K562 (cell line): ENCODE measurements around the gene HLCS. TPM values are rescaled to one million over a fixed set of nuclear protein-coding genes. Genes with fewer than 3 reads are reported as not detected.

Source experiments
- ATAC-seq: fragments of 200-7000 bp; cut with Tn5 transposase; 3 replicates; pipeline ENCODE4 v1.9.1; 2020; ENCODE audit warnings: moderate library complexity
- BruUV-seq: library from RNA; stranded (reverse); fragments of 400-500 nt; replicated peaks from 2 replicates; lab custom pipeline; 2021; lab: Mats Ljungman, UMichigan
- CTCF ChIA-PET: fragments of 300-600 bp; formaldehyde crosslinking; extraction: SDS; loops from one replicate; lab custom pipeline; 2021; ENCODE audit warnings: low intra/inter-chr PET ratio; lab: Yijun Ruan, JAX
- POLR2A ChIA-PET: fragments of 300-600, 350-650 bp; sonication (Branson Sonifier 250); formaldehyde crosslinking; extraction: SDS; loops from one replicate; lab custom pipeline; 2021; ENCODE audit warnings: antibody characterized with exemption, inconsistent platforms; lab: Yijun Ruan, JAX
- DNase-seq, 4 experiments: peaks; one replicate each; pipeline versions ENCODE4 v3.0.0 to v3.0.0-alpha.2; 2011 to 2018; ENCODE audit warnings: low spot score in 3 of 4, mixed read lengths in 3 of 4; ENCODE audit errors: extremely low read depth in 1 of 4
- FAIRE-seq: peaks from 2 replicates; lab custom pipeline; 2011; peaks lifted over from hg19 to GRCh38; lab: Jason Lieb, UNC
- H2AFZ ChIP-seq: 2 replicates; pipeline ENCODE4 v1.6.0; 2011; ENCODE audit warnings: low read depth, low read length, control low read depth, inconsistent platforms
- H3K27ac ChIP-seq: fragments of 200-600 bp; 3 replicates; pipeline ENCODE4 v1.8.0; 2011; ENCODE audit warnings: low read depth, mild to moderate bottlenecking, control low read depth, inconsistent platforms, low read length, moderate library complexity, mixed read lengths; ENCODE audit errors: extremely low read depth
- H3K27me3 ChIP-seq, 2 experiments: fragments of 300-600 bp in 1 of 2; 2 replicates in 1 of 2; 3 replicates in 1 of 2; pipeline versions ENCODE4 v1.6.0 to v1.8.0; 2011; ENCODE audit warnings: inconsistent platforms in 2 of 2, low read length in 2 of 2, mild to moderate bottlenecking in 1 of 2, mixed read lengths in 1 of 2, moderate library complexity in 1 of 2; ENCODE audit not compliant: control insufficient read depth in 2 of 2, insufficient read depth in 2 of 2
- H3K36me3 ChIP-seq: fragments of 300-600 bp; 3 replicates; pipeline ENCODE4 v1.8.0; 2011; ENCODE audit warnings: mild to moderate bottlenecking, low read length, inconsistent platforms; ENCODE audit not compliant: control insufficient read depth, insufficient read depth
- H3K4me1 ChIP-seq, 2 experiments: fragments of 200-600 bp in 1 of 2; replicated peaks in 1 of 2; 2 replicates in 1 of 2; 3 replicates in 1 of 2; pipeline versions ENCODE4 v1.5.1 to v1.8.0; 2011; ENCODE audit warnings: inconsistent platforms in 2 of 2, low read length in 2 of 2, mild to moderate bottlenecking in 1 of 2, mixed read lengths in 1 of 2, moderate library complexity in 1 of 2; ENCODE audit not compliant: control insufficient read depth in 2 of 2, insufficient read depth in 2 of 2
- H3K4me2 ChIP-seq: 2 replicates; pipeline ENCODE4 v1.6.1; 2011; ENCODE audit warnings: low read length, control low read depth, inconsistent platforms, mixed read lengths; ENCODE audit not compliant: insufficient read depth
- H3K4me3 ChIP-seq: fragments of 200-600 bp; sonication (generic), shearing (Covaris generic); 2 replicates; pipeline ENCODE4 v1.5.1; 2016; ENCODE audit warnings: control low read depth, inconsistent platforms
- H3K79me2 ChIP-seq: fragments of 200-600 bp; 3 replicates; pipeline ENCODE4 v1.8.0; 2011; ENCODE audit warnings: low read length, inconsistent platforms; ENCODE audit not compliant: control insufficient read depth, insufficient read depth
- H3K9ac ChIP-seq, 2 experiments: 2 replicates each; pipeline versions ENCODE4 v1.6.0 to v1.6.1; 2011; ENCODE audit warnings: low read depth in 2 of 2, low read length in 2 of 2, control low read depth in 1 of 2, inconsistent platforms in 1 of 2, mild to moderate bottlenecking in 1 of 2, mixed read lengths in 1 of 2; ENCODE audit not compliant: insufficient read depth in 1 of 2
- H3K9me1 ChIP-seq: one replicate; pipeline ENCODE4 v1.6.0; 2011; ENCODE audit warnings: inconsistent platforms, mild to moderate bottlenecking, low read length, moderate library complexity; ENCODE audit not compliant: control insufficient read depth, insufficient read depth
- H3K9me3 ChIP-seq: replicated peaks from 2 replicates; pipeline ENCODE4 v1.5.1; 2011; ENCODE audit warnings: low read depth, low read length, inconsistent platforms; ENCODE audit not compliant: control insufficient read depth, insufficient read depth
- H4K20me1 ChIP-seq: replicated peaks from 2 replicates; pipeline ENCODE4 v1.6.1; 2011; ENCODE audit warnings: low read length, inconsistent platforms, mixed read lengths; ENCODE audit not compliant: control insufficient read depth, insufficient read depth
- CHAMP1 ChIP-seq: fragments of 450-650 bp; IDR thresholded peaks from 2 replicates; pipeline ENCODE4 v1.6.1; 2016; ENCODE audit warnings: mild to moderate bottlenecking
- CTCF ChIP-seq, 3 experiments: IDR thresholded peaks in 2 of 3; conservative IDR thresholded peaks in 1 of 3; 2 replicates each; pipeline ENCODE4 v1.5.1; 2011 to 2012; ENCODE audit warnings: low read length in 3 of 3, mild to moderate bottlenecking in 3 of 3, control low read depth in 2 of 3, improper control_type of control experiment in 1 of 3, inconsistent platforms in 1 of 3, low read depth in 1 of 3, mixed read lengths in 1 of 3, moderate library complexity in 1 of 3; ENCODE audit not compliant: insufficient read depth in 2 of 3
- WGBS: fragments of 100-300 bp; shearing (Covaris generic); methylation state at CpG from one replicate; pipeline ENCODE4 v1.1.6; 2016; ENCODE audit warnings: low coverage, mixed read lengths; ENCODE audit not compliant: insufficient coverage; ENCODE audit errors: missing lambda C conversion rate; 5-methylcytosine and 5-hydroxymethylcytosine counted together
- in situ Hi-C: fragments of 300-500 bp; cut with MboI; formaldehyde crosslinking; loops from 4 replicates; pipeline ENCODE4 v1.15.0; 2018; ENCODE audit warnings: inconsistent platforms, mixed read lengths
- intact Hi-C: fragments of 100-400 bp; cut with micrococcal nuclease; formaldehyde crosslinking; loops from 2 replicates; pipeline ENCODE4 v1.14.2; 2022
- polyA plus RNA-seq, 8 experiments: library from polyadenylated mRNA; depleted of rRNA in 4 of 8; stranded (reverse) in 5 of 8; unstranded in 3 of 8; fragments of >200 nt; fragmentation: Nextera tagmentation in 2 of 8; fragmentation: Illumina TruSeq in 1 of 8; extraction: Ambion mirVana in 2 of 8; extraction: Trizol in 1 of 8; gene quantifications; 2 replicates each; pipeline versions ENCODE4 v1.2.1 to v1.2.3, GENCODE V29; 2011 to 2014; ENCODE audit warnings: inconsistent platforms in 1 of 8, missing spikeins in 1 of 8
- total RNA-seq, 7 experiments: library from RNA; depleted of rRNA in 6 of 7; stranded (reverse); fragments of >200 nt in 6 of 7; fragmentation: Illumina TruSeq in 2 of 7; extraction: Trizol in 2 of 7; gene quantifications; 2 replicates each; pipeline versions ENCODE4 v1.2.1 to v1.2.3, GENCODE V29; 2011 to 2021; ENCODE audit warnings: low replicate concordance in 1 of 7

Gene HLCS
- total and polyA plus RNA-seq, 9 of the 15 experiments (the other 6 are each of a cell fraction or from before 2014, with no cell fraction given), result 3.0 to 21.5 (median 17.1) TPM

GRCh38 chr21:36757196-36757595, 209.3 kb downstream of the HLCS start:
- Histone ChIP-seq H3K9me3 (no peaks in the 10 kb centered on the region), H3K36me3 (0 out of 3 replicates have a peak, but pooled peaks cover 6% of the 10 kb centered on the region), H3K4me1 (no peaks in the 10 kb centered on the region), H3K27me3 (no peaks in the 10 kb centered on the region), H4K20me1 (no peaks in the 10 kb centered on the region), H3K9me1 (no peaks in the 10 kb centered on the region), H3K4me2 (no peak overlapping the region), H3K79me2 (no peaks in the 10 kb centered on the region), H3K4me3 (no peak overlapping the region), H3K9ac (no peak overlapping the region), H3K27ac (no peak overlapping the region), H2AFZ (no peak overlapping the region)
- FAIRE-seq (no peak), ATAC-seq (peak; percentile 75), DNase-seq (peak in 1 of 4 experiments; percentile 24)
- intact Hi-C loops (no loop called here), in situ Hi-C loops (no loop called here)
- TF ChIP-seq CHAMP1 (no peak), CTCF (IDR thresholded peaks at IDR 0.05 in 2 of 3, conservative IDR thresholded peaks at IDR 0.05 in 1 of 3; ENCODE audit: insufficient read depth in 2 of 3, low read depth in 1 of 3, low read length in 3 of 3) (0 out of 6 replicates have a peak, but pooled peaks of 1 of the 3 experiments have one; percentile 11)
- no TSS peak for BruUV-seq
- ChIA-PET CTCF (no interaction called here), POLR2A (interaction anchor here (1.5 kb wide), 1 partner anchor 9 kb away, joined by 4 read pairs; no protein-coding TSS in a partner anchor)
- 76% methylated on average over 6 of the region's 6 CpGs for WGBS
